Measurements from ENCODE around the gene LRRC74B.
"Not testable (repeated sequence)": the region's sequence is repeated elsewhere in the genome, so short reads cannot be mapped to it uniquely, and the experiment has no call there.

Gene LRRC74B

GRCh38 chr22:21095773-21096107, 50.0 kb downstream of the LRRC74B start:
- TF ChIP-seq CTCF (conservative IDR thresholded peaks at IDR 0.05) (no peak), ZFX (IDR thresholded peaks at IDR 0.05) (no peak)
- no peak overlapping the region for H3K27ac ChIP-seq

- not testable (repeated sequence) for H3K27ac ChIP-seq
Measured at GRCh38 chr22:21096878-21097277, 51.1 kb downstream of the LRRC74B start.

DNA sequence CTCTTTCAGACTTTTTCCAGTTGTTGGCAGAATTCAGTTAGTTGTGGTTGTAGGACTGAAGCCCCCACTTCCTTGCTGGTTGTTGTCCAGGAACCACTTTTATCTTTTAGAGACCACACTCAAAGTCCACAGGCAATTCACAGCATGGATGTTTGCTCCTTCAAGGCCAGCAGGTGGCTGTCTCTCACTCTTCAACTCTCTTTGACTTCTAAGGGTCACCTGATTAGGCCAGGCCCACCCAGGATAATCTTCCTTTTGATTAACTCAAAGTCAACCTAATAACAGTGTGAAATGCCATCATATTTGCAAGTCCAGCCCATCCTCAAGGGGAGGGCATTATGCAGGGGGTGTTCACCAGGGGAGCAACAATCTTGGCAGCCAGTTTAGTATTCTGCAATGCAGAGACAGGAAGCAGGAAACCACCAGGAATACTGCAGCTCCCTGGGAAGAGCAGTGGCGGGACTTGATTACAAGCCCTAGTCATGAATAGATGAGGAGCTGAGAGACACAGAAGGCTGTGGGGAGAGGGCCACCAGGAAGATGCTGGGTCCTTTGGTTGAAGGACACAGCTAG, 52.4 kb downstream of the LRRC74B start:
- H3K27ac ChIP-seq: no peak overlapping the region
- no peak for TF ChIP-seq ZFX (IDR thresholded peaks at IDR 0.05)
- no peak; the same call in 1 of the 2 replicates for TF ChIP-seq CTCF (conservative IDR thresholded peaks at IDR 0.05)

DNA sequence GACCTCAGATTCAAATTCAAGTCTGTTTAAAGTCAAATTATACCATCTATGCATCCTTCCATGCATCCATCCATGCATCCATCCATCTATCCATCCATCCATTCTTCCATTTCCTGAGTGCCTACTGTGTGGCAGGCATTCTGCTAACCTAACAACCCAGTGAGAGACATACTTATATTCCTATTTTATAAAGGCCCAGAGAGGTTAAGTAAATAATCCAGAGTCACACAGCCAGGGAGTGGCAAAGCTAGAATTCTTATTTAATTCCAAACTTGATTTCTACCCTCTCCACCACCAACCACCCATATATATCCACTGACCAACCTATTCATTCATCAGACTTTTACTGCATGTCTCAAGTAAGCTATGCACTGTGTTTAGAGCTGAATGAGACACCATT, 53.8 kb downstream of the LRRC74B start:
- no peak for TF ChIP-seq CTCF (conservative IDR thresholded peaks at IDR 0.05)
- TF ChIP-seq ZFX (IDR thresholded peaks at IDR 0.05): no peak
- no peak overlapping the region for H3K27ac ChIP-seq

- TF ChIP-seq CTCF (conservative IDR thresholded peaks at IDR 0.05): no peak
- H3K27ac ChIP-seq: no peak overlapping the region
Measured at GRCh38 chr22:21100149-21101032, 54.6 kb downstream of the LRRC74B start.

DNA sequence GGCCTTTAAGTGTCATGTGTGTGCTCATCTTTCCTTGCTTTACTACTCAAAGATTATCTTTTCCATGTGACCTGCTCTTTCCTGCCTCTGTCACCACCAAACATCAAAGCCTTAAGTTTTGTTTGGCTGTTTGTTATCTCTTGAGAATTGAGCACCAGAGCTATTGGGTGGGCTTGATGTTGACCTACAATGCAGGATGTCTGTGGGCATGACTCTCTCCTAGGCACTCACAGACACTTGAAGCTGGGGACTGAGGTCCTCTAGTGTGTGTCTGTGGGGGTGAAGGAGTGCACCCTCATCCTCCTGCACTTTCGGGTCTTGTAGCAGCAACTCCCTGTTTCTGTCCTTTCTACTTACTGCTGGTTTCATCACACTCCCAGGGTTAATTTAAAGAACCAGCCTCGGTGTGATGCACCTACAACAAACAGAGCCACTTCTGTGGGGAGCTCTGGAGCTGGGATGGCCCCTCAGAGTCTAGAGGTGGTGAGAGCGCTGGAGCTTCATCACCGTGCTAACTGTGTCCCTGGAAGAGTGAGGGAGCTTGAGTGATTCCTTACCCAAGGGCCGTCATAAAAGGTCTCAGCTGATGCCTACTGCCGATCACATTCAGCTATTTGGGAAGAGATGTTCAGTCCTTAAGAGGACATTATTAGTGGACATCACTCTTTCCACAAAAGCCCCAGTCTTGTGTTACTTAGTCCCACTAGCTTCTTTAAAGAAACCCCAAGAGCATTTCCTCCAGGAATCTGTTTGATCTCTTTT, 56.3 kb downstream of the LRRC74B start:
- H3K27ac ChIP-seq: no peak overlapping the region
- TF ChIP-seq ZFX (IDR thresholded peaks at IDR 0.05) (no peak), CTCF (conservative IDR thresholded peaks at IDR 0.05) (no peak)

DNA sequence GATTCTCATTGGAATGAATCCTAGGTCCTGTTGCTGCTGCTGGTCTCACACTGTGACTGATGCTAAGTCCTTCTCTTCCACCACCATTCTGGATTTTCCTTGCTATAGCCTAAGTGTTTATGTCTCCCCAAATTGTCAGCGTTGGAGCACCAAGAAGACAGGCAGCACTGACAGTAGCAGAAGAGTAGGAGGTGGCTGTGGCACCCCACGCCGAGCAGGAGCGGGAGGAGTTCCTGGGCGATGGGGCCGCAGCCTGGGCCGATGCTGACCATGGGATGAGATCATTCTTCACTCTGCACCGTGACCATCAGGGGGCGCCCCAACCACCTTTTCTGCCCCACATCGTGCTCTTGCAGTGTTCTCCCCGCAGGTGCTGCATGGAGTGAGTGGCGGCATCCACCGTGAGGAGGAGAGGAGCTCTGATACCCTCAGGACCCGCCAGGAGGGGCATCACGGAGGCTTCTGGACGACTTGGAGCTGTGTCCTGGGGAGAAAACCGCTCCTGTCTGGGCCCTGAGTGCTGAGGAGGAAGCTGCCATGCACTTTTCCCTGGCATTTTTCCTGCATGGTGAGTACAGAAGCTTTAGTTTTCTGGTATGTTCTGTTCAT, 57.0 kb downstream of the LRRC74B start:
- TF ChIP-seq ZFX (IDR thresholded peaks at IDR 0.05): no peak
- TF ChIP-seq CTCF (conservative IDR thresholded peaks at IDR 0.05): peak; percentile 98
- H3K27ac ChIP-seq: peak overlapping the region; percentile 53
